Liver (tissue), 9 donors: ENCODE results near the gene MYOCOS. TPM values are rescaled to one million over a fixed set of nuclear protein-coding genes. Genes with fewer than 3 reads are reported as not detected.

Source experiments
- DNase-seq: peaks from one replicate; pipeline ENCODE4 v3.0.0-alpha.2; 2017; ENCODE audit warnings: low spot score
- H3K27ac ChIP-seq, 2 donors: one replicate each; pipeline ENCODE4 v1.7.0; 2013; ENCODE audit warnings: inconsistent platforms in 2 of 2, low read length in 2 of 2, control low read depth in 1 of 2, low read depth in 1 of 2, mild to moderate bottlenecking in 1 of 2
- H3K27me3 ChIP-seq, 4 donors: one replicate each; pipeline versions ENCODE4 v1.6.1 to v1.7.0; 2013; ENCODE audit warnings: low read length in 3 of 4, inconsistent platforms in 1 of 4, mild to moderate bottlenecking in 1 of 4, moderate library complexity in 1 of 4; ENCODE audit not compliant: control insufficient read depth in 4 of 4, insufficient read depth in 4 of 4
- H3K36me3 ChIP-seq, 4 donors: one replicate each; pipeline versions ENCODE4 v1.6.1 to v1.7.0; 2013; ENCODE audit warnings: low read length in 3 of 4, mild to moderate bottlenecking in 3 of 4, low read depth in 1 of 4, moderate library complexity in 1 of 4; ENCODE audit not compliant: control insufficient read depth in 4 of 4, insufficient read depth in 3 of 4
- H3K4me1 ChIP-seq, 4 donors: one replicate each; pipeline versions ENCODE4 v1.6.1 to v1.7.0; 2013; ENCODE audit warnings: low read length in 3 of 4, mild to moderate bottlenecking in 3 of 4, moderate library complexity in 1 of 4; ENCODE audit not compliant: control insufficient read depth in 4 of 4, insufficient read depth in 4 of 4
- H3K4me3 ChIP-seq, 3 donors: one replicate each; pipeline versions ENCODE4 v1.6.1 to v1.7.0; 2013; ENCODE audit warnings: low read length in 3 of 3, control low read depth in 1 of 3, low read depth in 1 of 3, mild to moderate bottlenecking in 1 of 3
- H3K9ac ChIP-seq, 2 donors: one replicate each; pipeline ENCODE4 v1.7.0; 2013; ENCODE audit warnings: low read length in 2 of 2, mild to moderate bottlenecking in 2 of 2, moderate library complexity in 2 of 2, control low read depth in 1 of 2, low read depth in 1 of 2
- H3K9me3 ChIP-seq, 4 donors: one replicate each; pipeline versions ENCODE4 v1.6.1 to v1.7.0; 2013; ENCODE audit warnings: low read length in 3 of 4; ENCODE audit not compliant: control insufficient read depth in 4 of 4
- EGR1 ChIP-seq, 2 donors: IDR thresholded peaks; 2 replicates each; pipeline ENCODE4 v1.6.1; 2016 to 2018; ENCODE audit warnings: antibody characterized with exemption in 2 of 2, low read depth in 2 of 2
- FOXA1 ChIP-seq: IDR thresholded peaks from 2 replicates; pipeline ENCODE4 v1.6.1; 2016; ENCODE audit warnings: antibody characterized with exemption
- FOXA2 ChIP-seq: IDR thresholded peaks from 2 replicates; pipeline ENCODE4 v1.6.1; 2016; ENCODE audit warnings: antibody characterized with exemption
- GABPA ChIP-seq, 2 donors: IDR thresholded peaks in 1 of 2; conservative IDR thresholded peaks in 1 of 2; 2 replicates each; pipeline ENCODE4 v1.6.1; 2016; ENCODE audit warnings: antibody characterized with exemption in 2 of 2, mild to moderate bottlenecking in 1 of 2, moderate library complexity in 1 of 2
- HNF4A ChIP-seq, 2 donors: conservative IDR thresholded peaks; 2 replicates each; pipeline ENCODE4 v1.6.1; 2016; ENCODE audit warnings: antibody characterized with exemption in 2 of 2, mild to moderate bottlenecking in 2 of 2
- HNF4G ChIP-seq: IDR thresholded peaks from 2 replicates; pipeline ENCODE4 v1.6.1; 2016; ENCODE audit warnings: antibody characterized with exemption
- JUND ChIP-seq, 2 donors: IDR thresholded peaks; 2 replicates each; pipeline ENCODE4 v1.6.1; 2016; ENCODE audit warnings: antibody characterized with exemption in 2 of 2
- NR2F2 ChIP-seq: IDR thresholded peaks from 2 replicates; pipeline ENCODE4 v1.6.1; 2016; ENCODE audit warnings: antibody characterized with exemption
- RAD21 ChIP-seq, 2 donors: IDR thresholded peaks; 2 replicates each; pipeline ENCODE4 v1.6.1; 2016; ENCODE audit warnings: antibody characterized with exemption in 2 of 2, mild to moderate bottlenecking in 2 of 2
- RXRA ChIP-seq, 2 donors: IDR thresholded peaks; 2 replicates each; pipeline ENCODE4 v1.6.1; 2017 to 2018; ENCODE audit warnings: antibody characterized with exemption in 2 of 2, mild to moderate bottlenecking in 1 of 2
- SP1 ChIP-seq: IDR thresholded peaks from 2 replicates; pipeline ENCODE4 v1.6.1; 2018; ENCODE audit warnings: antibody characterized with exemption, mild to moderate bottlenecking
- TAF1 ChIP-seq: conservative IDR thresholded peaks from 2 replicates; pipeline ENCODE4 v1.6.1; 2016; ENCODE audit warnings: antibody characterized with exemption, mild to moderate bottlenecking
- YY1 ChIP-seq: IDR thresholded peaks from 2 replicates; pipeline ENCODE4 v1.6.1; 2016; ENCODE audit warnings: antibody characterized with exemption, mild to moderate bottlenecking
- WGBS: extraction: QIAGEN DNeasy Blood & Tissue Kit; methylation state at CpG from one replicate; pipeline ENCODE4 v1.1.7; 2013; 5-methylcytosine and 5-hydroxymethylcytosine counted together
- polyA plus RNA-seq, 2 donors: library from polyadenylated mRNA; stranded (reverse) in 1 of 2; unstranded in 1 of 2; fragments of 200-250 nt in 1 of 2; fragments of >200 nt in 1 of 2; fragmentation: Nextera tagmentation in 1 of 2; extraction: Ambion mirVana in 1 of 2; gene quantifications; one replicate each; pipeline versions ENCODE4 v1.2.1 to v1.2.3, GENCODE V29; 2013 to 2015
- total RNA-seq, 2 donors: library from RNA; depleted of rRNA; stranded (reverse); fragments of >200 nt; gene quantifications; one replicate each; pipeline ENCODE4 v1.2.3, GENCODE V29; 2014
- TF ChIP-seq, protein P1 (sequence below): IDR thresholded peaks from 2 replicates; pipeline ENCODE4 v1.6.1; 2016; ENCODE audit warnings: antibody characterized with exemption, mild to moderate bottlenecking
- TF ChIP-seq, protein P2 (sequence below): IDR thresholded peaks from 2 replicates; pipeline ENCODE4 v1.6.1; 2016; ENCODE audit warnings: antibody characterized with exemption
- TF ChIP-seq, protein P3 (sequence below): IDR thresholded peaks from 2 replicates; pipeline ENCODE4 v1.6.1; 2016; ENCODE audit warnings: antibody characterized with exemption
- TF ChIP-seq, protein P4 (sequence below): fragments of 150-350 bp; IDR thresholded peaks from 2 replicates; pipeline ENCODE4 v1.5.1; 2017; ENCODE audit warnings: improper control_type of control experiment, low read depth, low read length; ENCODE audit not compliant: missing input control
- TF ChIP-seq, protein P5 (sequence below): IDR thresholded peaks from 2 replicates; pipeline ENCODE4 v1.6.1; 2016; ENCODE audit warnings: antibody characterized with exemption
- donor health status: healthy.
- donor health status: healthy.
- donor health status: healthy.
- donor health status: healthy.
- donor health status: healthy.

Gene MYOCOS
- total and polyA plus RNA-seq, 4 donors = 0.08 TPM; not detected in 3

DNA sequence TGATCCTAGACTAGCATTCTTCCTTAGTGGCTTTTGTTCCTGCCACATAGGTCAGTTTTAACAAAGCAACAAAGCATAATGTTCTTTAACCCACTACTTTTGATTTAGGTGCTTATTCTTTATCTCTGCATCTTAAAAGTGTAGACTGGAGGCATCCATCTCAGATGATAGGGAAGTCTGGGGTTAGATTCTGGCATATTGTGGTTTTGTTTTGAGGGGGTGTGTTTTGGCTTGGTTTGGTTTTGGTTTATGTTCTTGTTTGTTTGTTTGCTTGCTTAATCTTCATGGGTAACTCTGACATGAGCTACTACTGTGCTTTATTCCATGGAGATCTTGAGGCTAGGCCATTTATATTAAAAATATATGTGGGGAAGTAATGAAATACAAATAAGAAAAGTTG, 40.3 kb upstream of the MYOCOS start:
- Histone ChIP-seq H3K9ac (no peak overlapping the region), H3K9me3 (no peaks in the 10 kb centered on the region), H3K27ac (no peak overlapping the region), H3K4me1 (no peaks in the 10 kb centered on the region), H3K36me3 (peaks cover 7 to 66% (median 48%) of the 10 kb centered on the region in 4 donors), H3K4me3 (no peak overlapping the region), H3K27me3 (no peaks in the 10 kb centered on the region)
- no peak for DNase-seq
- TF ChIP-seq, protein P1, sequence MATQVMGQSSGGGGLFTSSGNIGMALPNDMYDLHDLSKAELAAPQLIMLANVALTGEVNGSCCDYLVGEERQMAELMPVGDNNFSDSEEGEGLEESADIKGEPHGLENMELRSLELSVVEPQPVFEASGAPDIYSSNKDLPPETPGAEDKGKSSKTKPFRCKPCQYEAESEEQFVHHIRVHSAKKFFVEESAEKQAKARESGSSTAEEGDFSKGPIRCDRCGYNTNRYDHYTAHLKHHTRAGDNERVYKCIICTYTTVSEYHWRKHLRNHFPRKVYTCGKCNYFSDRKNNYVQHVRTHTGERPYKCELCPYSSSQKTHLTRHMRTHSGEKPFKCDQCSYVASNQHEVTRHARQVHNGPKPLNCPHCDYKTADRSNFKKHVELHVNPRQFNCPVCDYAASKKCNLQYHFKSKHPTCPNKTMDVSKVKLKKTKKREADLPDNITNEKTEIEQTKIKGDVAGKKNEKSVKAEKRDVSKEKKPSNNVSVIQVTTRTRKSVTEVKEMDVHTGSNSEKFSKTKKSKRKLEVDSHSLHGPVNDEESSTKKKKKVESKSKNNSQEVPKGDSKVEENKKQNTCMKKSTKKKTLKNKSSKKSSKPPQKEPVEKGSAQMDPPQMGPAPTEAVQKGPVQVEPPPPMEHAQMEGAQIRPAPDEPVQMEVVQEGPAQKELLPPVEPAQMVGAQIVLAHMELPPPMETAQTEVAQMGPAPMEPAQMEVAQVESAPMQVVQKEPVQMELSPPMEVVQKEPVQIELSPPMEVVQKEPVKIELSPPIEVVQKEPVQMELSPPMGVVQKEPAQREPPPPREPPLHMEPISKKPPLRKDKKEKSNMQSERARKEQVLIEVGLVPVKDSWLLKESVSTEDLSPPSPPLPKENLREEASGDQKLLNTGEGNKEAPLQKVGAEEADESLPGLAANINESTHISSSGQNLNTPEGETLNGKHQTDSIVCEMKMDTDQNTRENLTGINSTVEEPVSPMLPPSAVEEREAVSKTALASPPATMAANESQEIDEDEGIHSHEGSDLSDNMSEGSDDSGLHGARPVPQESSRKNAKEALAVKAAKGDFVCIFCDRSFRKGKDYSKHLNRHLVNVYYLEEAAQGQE = no peak
- no peak for TF ChIP-seq JUND (IDR thresholded peaks at IDR 0.05)
- no peak for TF ChIP-seq FOXA2
- no peak for TF ChIP-seq SP1
- no peak for TF ChIP-seq RXRA (IDR thresholded peaks at IDR 0.05)
- TF ChIP-seq NR2F2 = no peak
- no peak for TF ChIP-seq FOXA1
- TF ChIP-seq, protein P2, sequence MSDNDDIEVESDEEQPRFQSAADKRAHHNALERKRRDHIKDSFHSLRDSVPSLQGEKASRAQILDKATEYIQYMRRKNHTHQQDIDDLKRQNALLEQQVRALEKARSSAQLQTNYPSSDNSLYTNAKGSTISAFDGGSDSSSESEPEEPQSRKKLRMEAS = no peak
- no peak for TF ChIP-seq HNF4A (conservative IDR thresholded peaks at IDR 0.05)
- TF ChIP-seq TAF1 = no peak
- TF ChIP-seq HNF4G = no peak
- TF ChIP-seq, protein P3, sequence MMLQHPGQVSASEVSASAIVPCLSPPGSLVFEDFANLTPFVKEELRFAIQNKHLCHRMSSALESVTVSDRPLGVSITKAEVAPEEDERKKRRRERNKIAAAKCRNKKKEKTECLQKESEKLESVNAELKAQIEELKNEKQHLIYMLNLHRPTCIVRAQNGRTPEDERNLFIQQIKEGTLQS = no peak
- no peak for TF ChIP-seq EGR1 (IDR thresholded peaks at IDR 0.05; ENCODE audit: low read depth in 2 of 2)
- TF ChIP-seq, protein P4, sequence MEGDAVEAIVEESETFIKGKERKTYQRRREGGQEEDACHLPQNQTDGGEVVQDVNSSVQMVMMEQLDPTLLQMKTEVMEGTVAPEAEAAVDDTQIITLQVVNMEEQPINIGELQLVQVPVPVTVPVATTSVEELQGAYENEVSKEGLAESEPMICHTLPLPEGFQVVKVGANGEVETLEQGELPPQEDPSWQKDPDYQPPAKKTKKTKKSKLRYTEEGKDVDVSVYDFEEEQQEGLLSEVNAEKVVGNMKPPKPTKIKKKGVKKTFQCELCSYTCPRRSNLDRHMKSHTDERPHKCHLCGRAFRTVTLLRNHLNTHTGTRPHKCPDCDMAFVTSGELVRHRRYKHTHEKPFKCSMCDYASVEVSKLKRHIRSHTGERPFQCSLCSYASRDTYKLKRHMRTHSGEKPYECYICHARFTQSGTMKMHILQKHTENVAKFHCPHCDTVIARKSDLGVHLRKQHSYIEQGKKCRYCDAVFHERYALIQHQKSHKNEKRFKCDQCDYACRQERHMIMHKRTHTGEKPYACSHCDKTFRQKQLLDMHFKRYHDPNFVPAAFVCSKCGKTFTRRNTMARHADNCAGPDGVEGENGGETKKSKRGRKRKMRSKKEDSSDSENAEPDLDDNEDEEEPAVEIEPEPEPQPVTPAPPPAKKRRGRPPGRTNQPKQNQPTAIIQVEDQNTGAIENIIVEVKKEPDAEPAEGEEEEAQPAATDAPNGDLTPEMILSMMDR = no peak
- TF ChIP-seq, protein P5, sequence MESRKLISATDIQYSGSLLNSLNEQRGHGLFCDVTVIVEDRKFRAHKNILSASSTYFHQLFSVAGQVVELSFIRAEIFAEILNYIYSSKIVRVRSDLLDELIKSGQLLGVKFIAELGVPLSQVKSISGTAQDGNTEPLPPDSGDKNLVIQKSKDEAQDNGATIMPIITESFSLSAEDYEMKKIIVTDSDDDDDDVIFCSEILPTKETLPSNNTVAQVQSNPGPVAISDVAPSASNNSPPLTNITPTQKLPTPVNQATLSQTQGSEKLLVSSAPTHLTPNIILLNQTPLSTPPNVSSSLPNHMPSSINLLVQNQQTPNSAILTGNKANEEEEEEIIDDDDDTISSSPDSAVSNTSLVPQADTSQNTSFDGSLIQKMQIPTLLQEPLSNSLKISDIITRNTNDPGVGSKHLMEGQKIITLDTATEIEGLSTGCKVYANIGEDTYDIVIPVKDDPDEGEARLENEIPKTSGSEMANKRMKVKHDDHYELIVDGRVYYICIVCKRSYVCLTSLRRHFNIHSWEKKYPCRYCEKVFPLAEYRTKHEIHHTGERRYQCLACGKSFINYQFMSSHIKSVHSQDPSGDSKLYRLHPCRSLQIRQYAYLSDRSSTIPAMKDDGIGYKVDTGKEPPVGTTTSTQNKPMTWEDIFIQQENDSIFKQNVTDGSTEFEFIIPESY = no peak
- no peak for TF ChIP-seq YY1

DNA sequence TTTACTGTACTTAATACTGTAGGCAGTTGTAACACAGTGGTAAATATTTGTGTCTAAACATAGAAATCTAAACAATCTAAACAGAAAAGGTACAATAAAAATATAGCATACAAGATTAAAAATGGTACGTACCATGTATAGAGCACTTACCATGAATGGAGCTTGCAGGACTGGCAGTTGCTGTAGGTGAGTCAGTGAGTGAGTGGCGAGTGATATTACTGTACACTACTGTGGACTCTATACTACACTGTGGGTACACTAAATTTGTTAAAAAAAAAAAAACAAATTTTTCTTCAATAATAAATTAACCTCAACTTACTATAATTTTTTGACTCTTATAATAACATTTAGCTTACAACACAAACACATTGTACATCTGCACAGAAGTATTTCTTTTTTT, 39.5 kb upstream of the MYOCOS start:
- H3K4me3 ChIP-seq = no peak overlapping the region
- no peak for TF ChIP-seq EGR1 (IDR thresholded peaks at IDR 0.05; ENCODE audit: low read depth in 2 of 2)
- TF ChIP-seq HNF4A (conservative IDR thresholded peaks at IDR 0.05) = no peak
- TF ChIP-seq GABPA (IDR thresholded peaks at IDR 0.05 in 1 of 2, conservative IDR thresholded peaks at IDR 0.05 in 1 of 2) = no peak
- TF ChIP-seq YY1 = no peak
- TF ChIP-seq FOXA1 = no peak
- TF ChIP-seq JUND (IDR thresholded peaks at IDR 0.05) = no peak
- TF ChIP-seq, protein P1 = no peak
- TF ChIP-seq, protein P4 = no peak
- no peak for TF ChIP-seq FOXA2
- no peak for TF ChIP-seq RAD21 (IDR thresholded peaks at IDR 0.05)
- TF ChIP-seq SP1 = no peak
- TF ChIP-seq NR2F2 = no peak
- H3K4me1 ChIP-seq = no peaks in the 10 kb centered on the region
- no peak overlapping the region for H3K9ac ChIP-seq
- no peaks in the 10 kb centered on the region for H3K27me3 ChIP-seq
- WGBS = 97% methylated on average over 2 of the region's 2 CpGs
- no peak for DNase-seq
- no peak overlapping the region for H3K27ac ChIP-seq
- H3K9me3 ChIP-seq = no peaks in the 10 kb centered on the region
- peaks cover 7 to 66% (median 50%) of the 10 kb centered on the region in 4 donors for H3K36me3 ChIP-seq
